HepG2 (cell line): ENCODE results near the gene TFCP2L1. TPM values are rescaled to one million over a fixed set of nuclear protein-coding genes. Genes with fewer than 3 reads are reported as not detected.

ENCODE experiments used
- FUBP1 ChIP-seq: sonication (generic); formaldehyde crosslinking; IDR thresholded peaks from 2 replicates; pipeline ENCODE4 v1.5.1; 2020; ENCODE audit warnings: missing genetic modification reagents, mild to moderate bottlenecking, borderline replicate concordance
- polyA plus RNA-seq, 8 experiments: library from polyadenylated mRNA; depleted of rRNA in 3 of 8; stranded (reverse) in 7 of 8; unstranded in 1 of 8; fragments of >200 nt; fragmentation: Illumina TruSeq in 4 of 8; extraction: Trizol in 4 of 8; gene quantifications; 2 replicates each; pipeline versions ENCODE4 v1.2.1 to v1.2.3, GENCODE V29; 2011 to 2016; ENCODE audit warnings: low read depth in 4 of 8, missing spikeins in 1 of 8, mixed read lengths in 1 of 8; ENCODE audit not compliant: insufficient read depth in 1 of 8
- total RNA-seq, 5 experiments: library from RNA; depleted of rRNA; stranded (reverse); fragments of >200 nt; fragmentation: Illumina TruSeq; extraction: Trizol; gene quantifications; 2 replicates each; pipeline ENCODE4 v1.2.3, GENCODE V29; 2016; ENCODE audit warnings: low read depth in 1 of 5
- TF ChIP-seq, protein P1 (sequence below): sonication (generic); formaldehyde crosslinking; IDR thresholded peaks from 2 replicates; pipeline ENCODE4 v1.4.0; 2020; ENCODE audit warnings: missing genetic modification reagents

Gene TFCP2L1
- total and polyA plus RNA-seq, 2 of the 13 experiments (the other 11 are each of a cell fraction or from before 2014, with no cell fraction given) = under 0.01 TPM; not detected in 1

- TF ChIP-seq, protein P1, sequence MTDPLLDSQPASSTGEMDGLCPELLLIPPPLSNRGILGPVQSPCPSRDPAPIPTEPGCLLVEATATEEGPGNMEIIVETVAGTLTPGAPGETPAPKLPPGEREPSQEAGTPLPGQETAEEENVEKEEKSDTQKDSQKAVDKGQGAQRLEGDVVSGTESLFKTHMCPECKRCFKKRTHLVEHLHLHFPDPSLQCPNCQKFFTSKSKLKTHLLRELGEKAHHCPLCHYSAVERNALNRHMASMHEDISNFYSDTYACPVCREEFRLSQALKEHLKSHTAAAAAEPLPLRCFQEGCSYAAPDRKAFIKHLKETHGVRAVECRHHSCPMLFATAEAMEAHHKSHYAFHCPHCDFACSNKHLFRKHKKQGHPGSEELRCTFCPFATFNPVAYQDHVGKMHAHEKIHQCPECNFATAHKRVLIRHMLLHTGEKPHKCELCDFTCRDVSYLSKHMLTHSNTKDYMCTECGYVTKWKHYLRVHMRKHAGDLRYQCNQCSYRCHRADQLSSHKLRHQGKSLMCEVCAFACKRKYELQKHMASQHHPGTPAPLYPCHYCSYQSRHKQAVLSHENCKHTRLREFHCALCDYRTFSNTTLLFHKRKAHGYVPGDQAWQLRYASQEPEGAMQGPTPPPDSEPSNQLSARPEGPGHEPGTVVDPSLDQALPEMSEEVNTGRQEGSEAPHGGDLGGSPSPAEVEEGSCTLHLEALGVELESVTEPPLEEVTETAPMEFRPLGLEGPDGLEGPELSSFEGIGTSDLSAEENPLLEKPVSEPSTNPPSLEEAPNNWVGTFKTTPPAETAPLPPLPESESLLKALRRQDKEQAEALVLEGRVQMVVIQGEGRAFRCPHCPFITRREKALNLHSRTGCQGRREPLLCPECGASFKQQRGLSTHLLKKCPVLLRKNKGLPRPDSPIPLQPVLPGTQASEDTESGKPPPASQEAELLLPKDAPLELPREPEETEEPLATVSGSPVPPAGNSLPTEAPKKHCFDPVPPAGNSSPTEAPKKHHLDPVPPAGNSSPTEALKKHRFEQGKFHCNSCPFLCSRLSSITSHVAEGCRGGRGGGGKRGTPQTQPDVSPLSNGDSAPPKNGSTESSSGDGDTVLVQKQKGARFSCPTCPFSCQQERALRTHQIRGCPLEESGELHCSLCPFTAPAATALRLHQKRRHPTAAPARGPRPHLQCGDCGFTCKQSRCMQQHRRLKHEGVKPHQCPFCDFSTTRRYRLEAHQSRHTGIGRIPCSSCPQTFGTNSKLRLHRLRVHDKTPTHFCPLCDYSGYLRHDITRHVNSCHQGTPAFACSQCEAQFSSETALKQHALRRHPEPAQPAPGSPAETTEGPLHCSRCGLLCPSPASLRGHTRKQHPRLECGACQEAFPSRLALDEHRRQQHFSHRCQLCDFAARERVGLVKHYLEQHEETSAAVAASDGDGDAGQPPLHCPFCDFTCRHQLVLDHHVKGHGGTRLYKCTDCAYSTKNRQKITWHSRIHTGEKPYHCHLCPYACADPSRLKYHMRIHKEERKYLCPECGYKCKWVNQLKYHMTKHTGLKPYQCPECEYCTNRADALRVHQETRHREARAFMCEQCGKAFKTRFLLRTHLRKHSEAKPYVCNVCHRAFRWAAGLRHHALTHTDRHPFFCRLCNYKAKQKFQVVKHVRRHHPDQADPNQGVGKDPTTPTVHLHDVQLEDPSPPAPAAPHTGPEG (CRISPR knock-in tag) = no peak
- no peak for TF ChIP-seq FUBP1 (CRISPR knock-in tag)
These were observed 11.1 kb upstream of the TFCP2L1 start (continued) for GRCh38 chr2:121295911-121296650.
